ENCODE measurements around the gene NCOR2. TPM values are rescaled to one million over a fixed set of nuclear protein-coding genes. Genes with fewer than 3 reads are reported as not detected.

The NCOR2 gene
- total and polyA plus RNA-seq, 10 of the 15 experiments (the other 5 are each of a cell fraction or from before 2014, with no cell fraction given), result 0.43 to 179 (median 14.9) TPM

DNA sequence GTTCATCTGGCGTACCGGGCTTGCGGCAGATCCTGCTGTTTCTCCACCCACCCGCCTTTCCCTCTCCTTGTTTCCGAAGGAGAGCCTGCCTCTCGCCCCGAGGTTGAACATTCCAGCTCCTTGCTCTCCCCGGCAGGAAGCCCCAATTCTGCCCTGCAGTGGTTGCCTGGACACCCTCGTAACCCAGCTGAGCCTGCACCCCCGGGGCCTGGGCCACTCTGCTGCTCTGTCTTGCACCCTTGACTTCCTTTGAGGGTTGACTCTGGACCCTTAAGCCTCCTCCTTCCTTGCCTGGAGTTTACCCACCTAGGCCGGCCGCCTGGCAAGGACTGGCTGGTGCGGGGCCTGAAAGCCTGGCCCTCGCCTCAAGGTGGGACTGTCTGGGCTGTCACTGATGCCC is 25.8 kb upstream of the NCOR2 start (continued):
- TF ChIP-seq, protein P1, sequence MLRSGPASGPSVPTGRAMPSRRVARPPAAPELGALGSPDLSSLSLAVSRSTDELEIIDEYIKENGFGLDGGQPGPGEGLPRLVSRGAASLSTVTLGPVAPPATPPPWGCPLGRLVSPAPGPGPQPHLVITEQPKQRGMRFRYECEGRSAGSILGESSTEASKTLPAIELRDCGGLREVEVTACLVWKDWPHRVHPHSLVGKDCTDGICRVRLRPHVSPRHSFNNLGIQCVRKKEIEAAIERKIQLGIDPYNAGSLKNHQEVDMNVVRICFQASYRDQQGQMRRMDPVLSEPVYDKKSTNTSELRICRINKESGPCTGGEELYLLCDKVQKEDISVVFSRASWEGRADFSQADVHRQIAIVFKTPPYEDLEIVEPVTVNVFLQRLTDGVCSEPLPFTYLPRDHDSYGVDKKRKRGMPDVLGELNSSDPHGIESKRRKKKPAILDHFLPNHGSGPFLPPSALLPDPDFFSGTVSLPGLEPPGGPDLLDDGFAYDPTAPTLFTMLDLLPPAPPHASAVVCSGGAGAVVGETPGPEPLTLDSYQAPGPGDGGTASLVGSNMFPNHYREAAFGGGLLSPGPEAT (IDR thresholded peaks at IDR 0.05; ENCODE audit: low read depth), result no peak

DNA sequence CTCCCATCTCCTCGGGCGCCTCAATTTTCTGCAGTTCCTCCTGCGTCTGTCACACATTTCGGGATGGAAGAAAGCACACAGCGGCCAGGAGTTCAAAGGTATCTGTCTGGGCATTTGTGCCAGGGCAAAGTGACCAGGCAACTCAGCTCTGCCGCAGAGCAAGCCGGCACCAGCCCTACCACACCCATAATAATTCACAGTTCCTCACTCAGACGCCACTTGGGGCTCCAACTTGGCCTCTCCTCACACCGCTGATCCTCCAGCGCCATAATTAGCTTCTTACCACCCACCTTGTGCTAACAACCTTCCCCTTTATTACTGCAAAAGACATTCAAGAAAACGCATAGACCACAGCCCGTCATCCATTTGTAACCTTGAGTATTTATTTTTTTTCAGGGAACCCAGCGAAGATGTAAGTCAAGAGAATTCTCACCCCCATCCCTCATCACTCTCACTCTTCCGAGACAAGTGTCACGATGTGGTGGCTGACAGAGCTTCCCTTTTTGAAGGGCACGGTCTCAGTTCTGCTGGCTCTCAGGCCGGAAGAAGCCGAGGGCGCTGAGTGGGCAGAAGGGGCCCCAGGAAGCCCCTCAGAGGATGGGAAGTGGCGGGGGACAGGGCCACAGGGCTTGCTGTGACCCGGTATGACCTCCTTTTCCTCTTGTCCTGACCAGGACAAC is 25.2 kb upstream of the NCOR2 start:
- CTCF ChIA-PET, result no interaction called here
- TF ChIP-seq BHLHE40 (IDR thresholded peaks at IDR 0.05; ENCODE audit: borderline replicate concordance in 1 of 2, low read depth in 2 of 2, low read length in 1 of 2) (peak in 1 of 2 experiments; percentile 13; a peak in 1 of 4 replicates), CREM (IDR thresholded peaks at IDR 0.05; ENCODE audit: low read depth) (no peak), MXI1 (IDR thresholded peaks at IDR 0.05; ENCODE audit: low read depth, low read length) (no peak), MTA2 (IDR thresholded peaks at IDR 0.05; ENCODE audit: low read depth) (peak; percentile 28; the same call in 1 of the 2 replicates), MEF2B (IDR thresholded peaks at IDR 0.05; ENCODE audit: partially characterized antibody, poor library complexity, severe bottlenecking) (peak; percentile 41), FOXK2 (IDR thresholded peaks at IDR 0.05) (no peak), ZNF217 (IDR thresholded peaks at IDR 0.05) (no peak), STAT3 (IDR thresholded peaks at IDR 0.05; ENCODE audit: low read depth, low read length) (no peak), SPI1 (IDR thresholded peaks at IDR 0.05; ENCODE audit: borderline replicate concordance, insufficient read depth, low read depth, low read length) (0 out of 2 replicates have a peak, but pooled peaks have one; percentile 1), TCF7 (IDR thresholded peaks at IDR 0.05; ENCODE audit: borderline replicate concordance) (no peak)
- TF ChIP-seq, protein P2, sequence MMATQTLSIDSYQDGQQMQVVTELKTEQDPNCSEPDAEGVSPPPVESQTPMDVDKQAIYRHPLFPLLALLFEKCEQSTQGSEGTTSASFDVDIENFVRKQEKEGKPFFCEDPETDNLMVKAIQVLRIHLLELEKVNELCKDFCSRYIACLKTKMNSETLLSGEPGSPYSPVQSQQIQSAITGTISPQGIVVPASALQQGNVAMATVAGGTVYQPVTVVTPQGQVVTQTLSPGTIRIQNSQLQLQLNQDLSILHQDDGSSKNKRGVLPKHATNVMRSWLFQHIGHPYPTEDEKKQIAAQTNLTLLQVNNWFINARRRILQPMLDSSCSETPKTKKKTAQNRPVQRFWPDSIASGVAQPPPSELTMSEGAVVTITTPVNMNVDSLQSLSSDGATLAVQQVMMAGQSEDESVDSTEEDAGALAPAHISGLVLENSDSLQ (IDR thresholded peaks at IDR 0.05), result no peak
- TF ChIP-seq, protein P3, sequence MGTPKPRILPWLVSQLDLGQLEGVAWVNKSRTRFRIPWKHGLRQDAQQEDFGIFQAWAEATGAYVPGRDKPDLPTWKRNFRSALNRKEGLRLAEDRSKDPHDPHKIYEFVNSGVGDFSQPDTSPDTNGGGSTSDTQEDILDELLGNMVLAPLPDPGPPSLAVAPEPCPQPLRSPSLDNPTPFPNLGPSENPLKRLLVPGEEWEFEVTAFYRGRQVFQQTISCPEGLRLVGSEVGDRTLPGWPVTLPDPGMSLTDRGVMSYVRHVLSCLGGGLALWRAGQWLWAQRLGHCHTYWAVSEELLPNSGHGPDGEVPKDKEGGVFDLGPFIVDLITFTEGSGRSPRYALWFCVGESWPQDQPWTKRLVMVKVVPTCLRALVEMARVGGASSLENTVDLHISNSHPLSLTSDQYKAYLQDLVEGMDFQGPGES (IDR thresholded peaks at IDR 0.05), result no peak
- H3K9ac ChIP-seq (ENCODE audit: control insufficient read depth, insufficient read depth, low read length), result no peak overlapping the region

More for the DNA sequence above, 25.2 kb upstream of the NCOR2 start:
- Histone ChIP-seq H3K27ac (ENCODE audit: control insufficient read depth, insufficient read depth) (no peak overlapping the region), H2AFZ (ENCODE audit: control insufficient read depth, low read depth, low read length) (no peak overlapping the region), H3K27me3 (replicated peaks in 1 of 2; ENCODE audit: control insufficient read depth in 2 of 2, insufficient read depth in 2 of 2, low read length in 1 of 2) (peaks cover 0 to 6% of the 10 kb centered on the region in 2 experiments; a peak in 1 of 4 replicates), H3K36me3 (ENCODE audit: control insufficient read depth in 2 of 2, insufficient read depth in 2 of 2, low read length in 1 of 2) (no peaks in the 10 kb centered on the region), H4K20me1 (ENCODE audit: control insufficient read depth, insufficient read depth) (no peaks in the 10 kb centered on the region), H3K4me3 (no peak overlapping the region), H3K4me2 (ENCODE audit: control insufficient read depth, insufficient read depth) (0 out of 2 replicates have a peak overlapping the region, but pooled peaks have one; percentile 26), H3K9me3 (replicated peaks; ENCODE audit: control insufficient read depth, insufficient read depth, low read length) (no peaks in the 10 kb centered on the region; the same call in 2 of the 3 replicates), H3K4me1 (ENCODE audit: control insufficient read depth, insufficient read depth, low read length) (no peaks in the 10 kb centered on the region; the same call in 1 of the 2 replicates), H3K79me2 (ENCODE audit: control insufficient read depth, insufficient read depth, low read length) (no peaks in the 10 kb centered on the region)
- DNase-seq (ENCODE audit: low read depth, low spot score) (no peak), FAIRE-seq (no peak), ATAC-seq (peak; percentile 73)
- ChIA-PET POLR2A (no interaction called here), SMC1A (ENCODE audit: uncharacterized antibody, unreplicated experiment) (interaction anchor here (0.9 kb wide), 1 partner anchor 74 kb away, joined by 3 read pairs; no protein-coding TSS in a partner anchor), RAD21 (ENCODE audit: unreplicated experiment) (interaction anchor here (0.5 to 1.1 kb wide), 3 partner anchors 40 to 899 kb away, joined by 3 read pairs; no protein-coding TSS in a partner anchor)
- no TSS peak for BruUV-seq (replicated peaks)
- intact Hi-C loops (cut with micrococcal nuclease; ENCODE audit: unreplicated experiment) (no loop called here), in situ Hi-C loops (cut with MboI) (no loop called here)
- 11% methylated on average over 21 of the region's 21 CpGs for WGBS (ENCODE audit: insufficient coverage, insufficient replicate concordance, low lambda C conversion rate, missing lambda C conversion rate)
